NB4 (cell line): ENCODE data around the gene KLC1.

Source experiments
- CTCF ChIP-seq: IDR thresholded peaks from one replicate; pipeline ENCODE4 v1.5.1; 2012; ENCODE audit warnings: low read depth, low read length
- MAX ChIP-seq: IDR thresholded peaks from 2 replicates; pipeline ENCODE4 v1.6.1; 2011; ENCODE audit warnings: low read depth, low read length
- POLR2A ChIP-seq: IDR thresholded peaks from 2 replicates; pipeline ENCODE4 v1.6.1; 2011; ENCODE audit warnings: mild to moderate bottlenecking; ENCODE audit not compliant: insufficient read length; ENCODE audit errors: extremely low read depth

GRCh38 chr14:103653805-103654204 lies 24.8 kb downstream of the KLC1 start:
- TF ChIP-seq CTCF (no peak), POLR2A (no peak), MAX (no peak)
